B cell (primary cell): ENCODE data around the gene ZNF296. TPM values are rescaled to one million over a fixed set of nuclear protein-coding genes. Genes with fewer than 3 reads are reported as not detected.
A peak's percentile ranks its signal among the peaks of the same experiment; 100 is the strongest.

Experiments
- ATAC-seq: fragments of 200-7000 bp; cut with Tn5 transposase; one replicate; pipeline ENCODE4 v1.10.0; 2021; ENCODE audit warnings: low read depth, mild to moderate bottlenecking, moderate number of reproducible peaks, moderate library complexity
- CTCF ChIA-PET: fragments of 350-600 bp; sonication (Branson Sonifier 250); formaldehyde crosslinking; loops from one replicate; lab custom pipeline; 2021; ENCODE audit warnings: antibody characterized with exemption, inconsistent platforms; lab: Charles Lee
- POLR2A ChIA-PET: fragments of 350-600 bp; sonication (Branson Sonifier 250); formaldehyde crosslinking; loops from one replicate; lab custom pipeline; 2021; ENCODE audit warnings: antibody characterized with exemption; lab: Charles Lee
- DNase-seq: peaks from one replicate; pipeline ENCODE4 v3.0.0; 2013
- H2AFZ ChIP-seq: 2 replicates; pipeline ENCODE4 v1.6.1; 2012; ENCODE audit warnings: mild to moderate bottlenecking, low read depth, low read length; ENCODE audit not compliant: insufficient read depth, poor library complexity, severe bottlenecking
- H3K27ac ChIP-seq, 2 donors: 1 replicate in 1 of 2; 2 replicates in 1 of 2; pipeline ENCODE4 v1.5.1; 2012 to 2013; ENCODE audit warnings: low read length in 2 of 2, mild to moderate bottlenecking in 2 of 2, moderate library complexity in 1 of 2
- H3K27me3 ChIP-seq, 4 experiments: fragments of 200-600 bp in 1 of 4; sonication (generic) in 1 of 4; replicated peaks in 1 of 4; 1 replicate in 2 of 4; 2 replicates in 2 of 4; pipeline versions ENCODE4 v1.6.1 to v1.7.0; 2013 to 2016; ENCODE audit warnings: low read length in 3 of 4, mild to moderate bottlenecking in 2 of 4, mixed read lengths in 1 of 4, moderate library complexity in 1 of 4; ENCODE audit not compliant: insufficient read depth in 4 of 4, control insufficient read depth in 3 of 4; ENCODE audit errors: control extremely low read depth in 1 of 4
- H3K36me3 ChIP-seq, 2 experiments: replicated peaks in 1 of 2; 1 replicate in 1 of 2; 2 replicates in 1 of 2; pipeline versions ENCODE4 v1.6.1 to v1.7.1; 2013; ENCODE audit warnings: low read length in 1 of 2; ENCODE audit not compliant: insufficient read depth in 2 of 2, control insufficient read depth in 1 of 2; ENCODE audit errors: control extremely low read depth in 1 of 2, extremely low read depth in 1 of 2
- H3K4me1 ChIP-seq, 2 donors: fragments of 200-600 bp in 1 of 2; sonication (generic) in 1 of 2; 1 replicate in 1 of 2; 2 replicates in 1 of 2; pipeline versions ENCODE4 v1.5.1 to v1.6.1; 2013 to 2017; ENCODE audit warnings: low read length in 2 of 2; ENCODE audit not compliant: control insufficient read depth in 2 of 2, insufficient read depth in 2 of 2
- H3K4me2 ChIP-seq: replicated peaks from 2 replicates; pipeline ENCODE3; 2012; ENCODE audit warnings: mild to moderate bottlenecking, low read depth, low read length; ENCODE audit not compliant: poor library complexity, severe bottlenecking
- H3K4me3 ChIP-seq, 5 experiments: fragments of 200-600 bp in 1 of 5; sonication (generic) in 1 of 5; 1 replicate in 3 of 5; 2 replicates in 2 of 5; pipeline versions ENCODE4 v1.5.1 to v1.7.0; 2011 to 2016; ENCODE audit warnings: low read length in 4 of 5, mild to moderate bottlenecking in 4 of 5, low read depth in 2 of 5, control low read depth in 1 of 5, moderate library complexity in 1 of 5; ENCODE audit not compliant: insufficient read depth in 1 of 5; ENCODE audit errors: control extremely low read depth in 1 of 5, extremely low read depth in 1 of 5
- H3K79me2 ChIP-seq: fragments of 200-600 bp; sonication (generic); one replicate; pipeline ENCODE4 v1.6.0; 2016; ENCODE audit warnings: low read length; ENCODE audit not compliant: control insufficient read depth, insufficient read depth
- H3K9ac ChIP-seq: fragments of 200-600 bp; sonication (generic); 2 replicates; pipeline ENCODE4 v1.6.1; 2017; ENCODE audit warnings: mild to moderate bottlenecking, low read length, moderate library complexity
- H3K9me3 ChIP-seq, 3 donors: one replicate each; pipeline versions ENCODE4 v1.6.1 to v1.7.1; 2013; ENCODE audit warnings: low read length in 2 of 3; ENCODE audit not compliant: control insufficient read depth in 2 of 3, insufficient read depth in 1 of 3; ENCODE audit errors: control extremely low read depth in 1 of 3
- H4K20me1 ChIP-seq: 2 replicates; pipeline ENCODE4 v1.6.0; 2012; ENCODE audit warnings: mild to moderate bottlenecking, low read length; ENCODE audit not compliant: insufficient read depth, control insufficient read depth, poor library complexity, severe bottlenecking
- H3K27ac Mint-ChIP-seq: one replicate; pipeline ENCODE4 v1.8.0; 2021; ENCODE audit warnings: mixed read lengths
- H3K27me3 Mint-ChIP-seq: one replicate; pipeline ENCODE4 v1.8.0; 2021; ENCODE audit warnings: mixed read lengths
- H3K4me1 Mint-ChIP-seq: one replicate; pipeline ENCODE4 v1.8.0; 2021; ENCODE audit warnings: mixed read lengths
- H3K4me3 Mint-ChIP-seq: one replicate; pipeline ENCODE4 v1.8.0; 2021; ENCODE audit warnings: mixed read lengths
- H3K9me3 Mint-ChIP-seq: one replicate; pipeline ENCODE4 v1.8.0; 2022; ENCODE audit warnings: mixed read lengths; ENCODE audit not compliant: insufficient read depth
- EZH2 ChIP-seq: IDR thresholded peaks from 2 replicates; pipeline ENCODE4 v1.6.1; 2012; ENCODE audit warnings: borderline replicate concordance, low read depth, mild to moderate bottlenecking, moderate library complexity, low read length; ENCODE audit not compliant: insufficient read depth, poor library complexity, severe bottlenecking
- whole genome bisulfite sequencing: methylation state at CpG from one replicate; pipeline ENCODE4 v1.1.5; 2013; ENCODE audit warnings: missing lambda C conversion rate; ENCODE audit not compliant: insufficient coverage; 5-methylcytosine and 5-hydroxymethylcytosine counted together
- intact Hi-C: fragments of 100-400 bp; cut with micrococcal nuclease; formaldehyde crosslinking; loops from one replicate; pipeline ENCODE4 v1.10.0; 2022
- polyA plus RNA-seq: library from polyadenylated mRNA; depleted of rRNA; stranded (reverse); fragments of >200 nt; gene quantifications from 2 replicates; pipeline ENCODE4 v1.2.3, GENCODE V29; 2012
- total RNA-seq, 2 donors: library from RNA; stranded (reverse); fragments of 120-200 nt in 1 of 2; gene quantifications; 1 replicate in 1 of 2; 2 replicates in 1 of 2; pipeline versions ENCODE4 v1.2.3 to v1.2.4, GENCODE V29; 2013 to 2022
- TF ChIP-seq, protein P1 (sequence below): fragments of 200-600 bp; IDR thresholded peaks from one replicate; pipeline ENCODE4 v1.8.0; 2022; ENCODE audit warnings: antibody characterized with exemption, mild to moderate bottlenecking

Gene ZNF296
- total and polyA plus RNA-seq, 2 donors (not counting 1 experiment from before 2014, with no cell fraction given) = 21.9 to 30.2 TPM

- Histone ChIP-seq H2AFZ (no peak overlapping the region), H3K27ac (peak overlapping the region; percentile 34 to 75), H3K4me1 (peaks cover 42 to 64% of the 10 kb centered on the region in 2 donors), H3K27me3 (no peaks in the 10 kb centered on the region), H3K9me3 (no peaks in the 10 kb centered on the region), H3K79me2 (peaks cover 77% of the 10 kb centered on the region), H4K20me1 (peaks cover 51% of the 10 kb centered on the region), H3K36me3 (peaks cover 0 to 34% of the 10 kb centered on the region in 2 experiments), H3K4me2 (peak overlapping the region; percentile 91), H3K9ac (peak overlapping the region; percentile 93), H3K4me3 (peak overlapping the region; percentile 29 to 94 (median 84))
- peak overlapping the region; percentile 96 for H3K27ac Mint-ChIP-seq
- peaks cover 61% of the 10 kb centered on the region for H3K4me1 Mint-ChIP-seq
- DNase-seq (no peak), ATAC-seq (no peak)
- POLR2A ChIA-PET = interaction anchor here (0.5 kb wide), 1 partner anchor 124 kb away, joined by 3 read pairs; no protein-coding TSS in a partner anchor
- CTCF ChIA-PET = interaction anchor here (0.6 to 1.3 kb wide), 2 partner anchors 30 to 61 kb away, joined by 3 read pairs; no protein-coding TSS in a partner anchor
- WGBS = 83% methylated on average over 11 of the region's 15 CpGs
- H3K4me3 Mint-ChIP-seq = peak overlapping the region; percentile 94
- intact Hi-C loops = loop anchor here (5.0 kb wide), 1 partner anchor 325 kb away; no protein-coding TSS in a partner anchor
- no peaks in the 10 kb centered on the region for H3K27me3 Mint-ChIP-seq
- TF ChIP-seq EZH2 = no peak
- TF ChIP-seq, protein P1, sequence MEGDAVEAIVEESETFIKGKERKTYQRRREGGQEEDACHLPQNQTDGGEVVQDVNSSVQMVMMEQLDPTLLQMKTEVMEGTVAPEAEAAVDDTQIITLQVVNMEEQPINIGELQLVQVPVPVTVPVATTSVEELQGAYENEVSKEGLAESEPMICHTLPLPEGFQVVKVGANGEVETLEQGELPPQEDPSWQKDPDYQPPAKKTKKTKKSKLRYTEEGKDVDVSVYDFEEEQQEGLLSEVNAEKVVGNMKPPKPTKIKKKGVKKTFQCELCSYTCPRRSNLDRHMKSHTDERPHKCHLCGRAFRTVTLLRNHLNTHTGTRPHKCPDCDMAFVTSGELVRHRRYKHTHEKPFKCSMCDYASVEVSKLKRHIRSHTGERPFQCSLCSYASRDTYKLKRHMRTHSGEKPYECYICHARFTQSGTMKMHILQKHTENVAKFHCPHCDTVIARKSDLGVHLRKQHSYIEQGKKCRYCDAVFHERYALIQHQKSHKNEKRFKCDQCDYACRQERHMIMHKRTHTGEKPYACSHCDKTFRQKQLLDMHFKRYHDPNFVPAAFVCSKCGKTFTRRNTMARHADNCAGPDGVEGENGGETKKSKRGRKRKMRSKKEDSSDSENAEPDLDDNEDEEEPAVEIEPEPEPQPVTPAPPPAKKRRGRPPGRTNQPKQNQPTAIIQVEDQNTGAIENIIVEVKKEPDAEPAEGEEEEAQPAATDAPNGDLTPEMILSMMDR = no peak
- no peaks in the 10 kb centered on the region for H3K9me3 Mint-ChIP-seq
Observed at GRCh38 chr19:45076851-45077730, 813 bp upstream of the ZNF296 start.
